ENCODE data around the gene THRB.

THRB gene

DNA sequence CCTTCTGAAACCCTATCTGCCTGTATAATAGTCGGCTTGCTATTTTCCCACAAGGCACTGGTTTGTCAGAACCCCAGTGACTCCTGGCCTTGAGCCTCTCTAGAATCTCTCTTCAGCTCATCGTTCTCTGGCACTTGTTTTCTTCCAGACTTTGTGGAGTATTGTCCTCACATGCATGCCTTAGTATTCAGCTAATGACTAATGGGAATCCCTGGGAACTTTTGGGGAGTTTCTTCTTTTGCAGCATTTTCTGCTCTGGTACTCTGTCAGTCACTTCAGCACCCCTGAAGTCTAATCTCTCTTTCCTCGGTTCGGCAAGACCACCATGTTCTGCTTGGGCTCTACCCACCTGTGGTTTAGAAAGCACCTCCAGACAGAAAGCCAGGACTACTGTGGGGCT is 35.8 kb upstream of the THRB start:
- no peaks in the 10 kb centered on the region for H3K9me2 ChIP-seq (replicated peaks; ENCODE audit: low read depth, low read length)
- H3K36me3 ChIP-seq (ENCODE audit: insufficient read depth, low read length): no peaks in the 10 kb centered on the region
- no peaks in the 10 kb centered on the region for H3K79me2 ChIP-seq (ENCODE audit: insufficient read depth, low read length)
- TF ChIP-seq EZH2phosphoT487 (IDR thresholded peaks at IDR 0.05; ENCODE audit: borderline replicate concordance): no peak
- TF ChIP-seq, protein P1, sequence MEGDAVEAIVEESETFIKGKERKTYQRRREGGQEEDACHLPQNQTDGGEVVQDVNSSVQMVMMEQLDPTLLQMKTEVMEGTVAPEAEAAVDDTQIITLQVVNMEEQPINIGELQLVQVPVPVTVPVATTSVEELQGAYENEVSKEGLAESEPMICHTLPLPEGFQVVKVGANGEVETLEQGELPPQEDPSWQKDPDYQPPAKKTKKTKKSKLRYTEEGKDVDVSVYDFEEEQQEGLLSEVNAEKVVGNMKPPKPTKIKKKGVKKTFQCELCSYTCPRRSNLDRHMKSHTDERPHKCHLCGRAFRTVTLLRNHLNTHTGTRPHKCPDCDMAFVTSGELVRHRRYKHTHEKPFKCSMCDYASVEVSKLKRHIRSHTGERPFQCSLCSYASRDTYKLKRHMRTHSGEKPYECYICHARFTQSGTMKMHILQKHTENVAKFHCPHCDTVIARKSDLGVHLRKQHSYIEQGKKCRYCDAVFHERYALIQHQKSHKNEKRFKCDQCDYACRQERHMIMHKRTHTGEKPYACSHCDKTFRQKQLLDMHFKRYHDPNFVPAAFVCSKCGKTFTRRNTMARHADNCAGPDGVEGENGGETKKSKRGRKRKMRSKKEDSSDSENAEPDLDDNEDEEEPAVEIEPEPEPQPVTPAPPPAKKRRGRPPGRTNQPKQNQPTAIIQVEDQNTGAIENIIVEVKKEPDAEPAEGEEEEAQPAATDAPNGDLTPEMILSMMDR (conservative IDR thresholded peaks at IDR 0.05; ENCODE audit: low read length): no peak
- no peaks in the 10 kb centered on the region for H3K9me3 ChIP-seq (ENCODE audit: insufficient read depth, low read depth, low read length)
- H3K4me3 ChIP-seq (ENCODE audit: low read length, poor library complexity, severe bottlenecking): no peak overlapping the region
- no peak overlapping the region for H2AFZ ChIP-seq (ENCODE audit: low read length)
- no peaks in the 10 kb centered on the region for H3K4me1 ChIP-seq (ENCODE audit: insufficient read depth, low read length, poor library complexity, severe bottlenecking)
- no peaks in the 10 kb centered on the region for H3K27me3 ChIP-seq (ENCODE audit: insufficient read depth, low read length, poor library complexity, severe bottlenecking)
- no peak overlapping the region for H3K9ac ChIP-seq (ENCODE audit: low read depth, low read length, poor library complexity, severe bottlenecking)
- H3F3A ChIP-seq (ENCODE audit: low read depth): no peaks in the 10 kb centered on the region
- no peak overlapping the region for H3K4me2 ChIP-seq (ENCODE audit: low read depth, low read length, poor library complexity, severe bottlenecking)
- no peaks in the 10 kb centered on the region for H4K20me1 ChIP-seq (ENCODE audit: insufficient read depth, low read length, poor library complexity, severe bottlenecking)

DNA sequence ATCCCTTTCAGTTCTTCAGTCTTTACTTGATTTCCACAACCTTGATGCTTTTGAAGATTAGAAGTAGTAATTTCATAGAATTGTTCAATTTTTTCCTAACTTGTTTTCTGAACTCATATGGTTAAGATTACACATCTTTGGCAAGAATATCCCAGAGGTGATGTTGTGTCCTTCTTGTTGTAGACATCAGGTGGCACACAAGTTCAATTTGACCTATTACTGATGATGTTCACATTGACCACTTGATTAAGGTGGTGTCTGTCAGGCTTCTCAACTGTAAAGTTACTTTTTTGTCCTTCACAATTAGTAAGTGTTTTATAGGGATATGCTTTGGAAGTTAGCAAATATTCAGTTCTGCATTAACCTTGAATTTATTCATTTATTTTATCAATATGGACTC is 34.6 kb upstream of the THRB start:
- Histone ChIP-seq H3K4me2 (ENCODE audit: low read depth, low read length, poor library complexity, severe bottlenecking) (no peak overlapping the region), H4K20me1 (ENCODE audit: insufficient read depth, low read length, poor library complexity, severe bottlenecking) (no peaks in the 10 kb centered on the region), H3K4me3 (ENCODE audit: low read length, poor library complexity, severe bottlenecking) (no peak overlapping the region), H3F3A (ENCODE audit: low read depth) (no peaks in the 10 kb centered on the region), H3K4me1 (ENCODE audit: insufficient read depth, low read length, poor library complexity, severe bottlenecking) (no peaks in the 10 kb centered on the region), H3K27me3 (ENCODE audit: insufficient read depth, low read length, poor library complexity, severe bottlenecking) (no peaks in the 10 kb centered on the region), H3K36me3 (ENCODE audit: insufficient read depth, low read length) (no peaks in the 10 kb centered on the region), H3K9ac (ENCODE audit: low read depth, low read length, poor library complexity, severe bottlenecking) (no peak overlapping the region), H2AFZ (ENCODE audit: low read length) (no peak overlapping the region), H3K9me3 (ENCODE audit: insufficient read depth, low read depth, low read length) (no peaks in the 10 kb centered on the region), H3K79me2 (ENCODE audit: insufficient read depth, low read length) (no peaks in the 10 kb centered on the region), H3K9me2 (replicated peaks; ENCODE audit: low read depth, low read length) (no peaks in the 10 kb centered on the region)
- no peak for TF ChIP-seq EZH2phosphoT487 (IDR thresholded peaks at IDR 0.05; ENCODE audit: borderline replicate concordance)
- TF ChIP-seq, protein P1 (conservative IDR thresholded peaks at IDR 0.05; ENCODE audit: low read length): no peak

DNA sequence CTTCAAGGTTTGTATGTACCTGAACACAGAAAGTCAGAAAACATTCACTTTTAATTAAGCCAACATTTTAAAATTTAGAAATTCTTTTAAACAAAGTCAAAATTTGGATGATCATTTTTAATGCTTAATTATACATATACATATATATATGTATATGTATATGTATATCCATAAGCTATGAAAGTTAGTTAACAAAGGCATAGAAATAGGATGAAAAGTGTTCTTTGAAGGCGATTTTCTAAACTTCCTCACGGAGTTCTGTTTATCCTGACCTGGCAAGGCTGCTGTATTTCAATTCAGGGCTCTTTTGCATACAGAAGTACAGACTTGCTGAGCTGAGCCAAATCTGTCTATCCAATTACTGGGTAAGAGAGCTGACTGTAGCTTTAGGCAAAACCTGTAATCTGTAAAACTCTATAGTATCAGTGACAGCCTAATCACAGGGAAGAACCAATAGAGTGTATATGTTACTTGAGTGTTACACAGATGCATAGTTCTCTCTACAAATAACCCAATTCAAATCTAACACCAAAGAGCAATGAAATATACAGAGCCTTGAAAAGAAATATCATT is 32.1 kb upstream of the THRB start:
- no peak overlapping the region for H2AFZ ChIP-seq (ENCODE audit: low read length)
- H3K9me3 ChIP-seq (ENCODE audit: insufficient read depth, low read depth, low read length): no peaks in the 10 kb centered on the region
- H3K27me3 ChIP-seq (ENCODE audit: insufficient read depth, low read length, poor library complexity, severe bottlenecking): no peaks in the 10 kb centered on the region
- no peak overlapping the region for H3K4me2 ChIP-seq (ENCODE audit: low read depth, low read length, poor library complexity, severe bottlenecking)
- H3F3A ChIP-seq (ENCODE audit: low read depth): no peaks in the 10 kb centered on the region
- no peaks in the 10 kb centered on the region for H4K20me1 ChIP-seq (ENCODE audit: insufficient read depth, low read length, poor library complexity, severe bottlenecking)
- H3K36me3 ChIP-seq (ENCODE audit: insufficient read depth, low read length): no peaks in the 10 kb centered on the region
- H3K4me1 ChIP-seq (ENCODE audit: insufficient read depth, low read length, poor library complexity, severe bottlenecking): no peaks in the 10 kb centered on the region
- no peak overlapping the region for H3K9ac ChIP-seq (ENCODE audit: low read depth, low read length, poor library complexity, severe bottlenecking)
- H3K4me3 ChIP-seq (ENCODE audit: low read length, poor library complexity, severe bottlenecking): no peak overlapping the region
- TF ChIP-seq, protein P1 (conservative IDR thresholded peaks at IDR 0.05; ENCODE audit: low read length): no peak
- no peak for TF ChIP-seq EZH2phosphoT487 (IDR thresholded peaks at IDR 0.05; ENCODE audit: borderline replicate concordance)
- no peaks in the 10 kb centered on the region for H3K79me2 ChIP-seq (ENCODE audit: insufficient read depth, low read length)
- H3K9me2 ChIP-seq (replicated peaks; ENCODE audit: low read depth, low read length): no peaks in the 10 kb centered on the region

Data from Loucy (cell line).